Measurements from ENCODE around the gene DNAJC24. TPM values are rescaled to one million over a fixed set of nuclear protein-coding genes. Genes with fewer than 3 reads are reported as not detected.

The DNAJC24 gene
- total RNA-seq, 1 donor = 23.9 TPM

DNA sequence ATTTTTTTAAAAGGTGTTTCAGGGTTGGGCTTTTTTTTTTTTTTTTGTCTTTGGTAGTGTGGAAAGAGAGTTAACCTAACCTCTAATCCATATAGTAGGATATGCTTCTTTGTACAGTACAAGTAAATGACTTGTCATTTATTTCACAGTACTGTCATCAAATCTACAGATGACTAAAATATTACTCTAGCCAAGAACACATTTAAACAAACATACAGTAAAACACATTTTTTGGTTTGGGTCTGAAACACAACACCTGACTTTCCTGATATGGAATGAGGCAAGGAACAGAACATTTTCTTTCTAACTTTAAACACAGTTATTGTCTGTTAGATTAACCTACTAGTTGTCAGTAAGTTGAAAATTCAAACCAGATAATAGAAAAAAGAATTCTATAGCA is 71.6 kb downstream of the DNAJC24 start:
- Histone ChIP-seq H3K27ac (ENCODE audit: low read depth, low read length) (no peak overlapping the region), H3K4me3 (ENCODE audit: insufficient read depth, low read length) (no peak overlapping the region), H3K36me3 (ENCODE audit: insufficient read depth, low read length) (no peaks in the 10 kb centered on the region), H3K4me2 (ENCODE audit: insufficient read depth, low read length) (no peak overlapping the region), H3K4me1 (ENCODE audit: insufficient read depth, low read length) (peaks cover 16% of the 10 kb centered on the region), H3K9me3 (ENCODE audit: low read depth, low read length) (no peaks in the 10 kb centered on the region), H2AFZ (ENCODE audit: low read length) (no peak overlapping the region), H4K20me1 (ENCODE audit: insufficient read depth, low read length) (no peaks in the 10 kb centered on the region), H3K79me2 (ENCODE audit: insufficient read depth, low read length) (no peaks in the 10 kb centered on the region), H3K27me3 (ENCODE audit: insufficient read depth, low read length) (no peaks in the 10 kb centered on the region)
- TF ChIP-seq, protein P1, sequence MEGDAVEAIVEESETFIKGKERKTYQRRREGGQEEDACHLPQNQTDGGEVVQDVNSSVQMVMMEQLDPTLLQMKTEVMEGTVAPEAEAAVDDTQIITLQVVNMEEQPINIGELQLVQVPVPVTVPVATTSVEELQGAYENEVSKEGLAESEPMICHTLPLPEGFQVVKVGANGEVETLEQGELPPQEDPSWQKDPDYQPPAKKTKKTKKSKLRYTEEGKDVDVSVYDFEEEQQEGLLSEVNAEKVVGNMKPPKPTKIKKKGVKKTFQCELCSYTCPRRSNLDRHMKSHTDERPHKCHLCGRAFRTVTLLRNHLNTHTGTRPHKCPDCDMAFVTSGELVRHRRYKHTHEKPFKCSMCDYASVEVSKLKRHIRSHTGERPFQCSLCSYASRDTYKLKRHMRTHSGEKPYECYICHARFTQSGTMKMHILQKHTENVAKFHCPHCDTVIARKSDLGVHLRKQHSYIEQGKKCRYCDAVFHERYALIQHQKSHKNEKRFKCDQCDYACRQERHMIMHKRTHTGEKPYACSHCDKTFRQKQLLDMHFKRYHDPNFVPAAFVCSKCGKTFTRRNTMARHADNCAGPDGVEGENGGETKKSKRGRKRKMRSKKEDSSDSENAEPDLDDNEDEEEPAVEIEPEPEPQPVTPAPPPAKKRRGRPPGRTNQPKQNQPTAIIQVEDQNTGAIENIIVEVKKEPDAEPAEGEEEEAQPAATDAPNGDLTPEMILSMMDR (IDR thresholded peaks at IDR 0.05; ENCODE audit: extremely low read depth, low read depth, low read length) = no peak
- DNase-seq (ENCODE audit: insufficient read length, low spot score, missing footprints) = no peak

DNA sequence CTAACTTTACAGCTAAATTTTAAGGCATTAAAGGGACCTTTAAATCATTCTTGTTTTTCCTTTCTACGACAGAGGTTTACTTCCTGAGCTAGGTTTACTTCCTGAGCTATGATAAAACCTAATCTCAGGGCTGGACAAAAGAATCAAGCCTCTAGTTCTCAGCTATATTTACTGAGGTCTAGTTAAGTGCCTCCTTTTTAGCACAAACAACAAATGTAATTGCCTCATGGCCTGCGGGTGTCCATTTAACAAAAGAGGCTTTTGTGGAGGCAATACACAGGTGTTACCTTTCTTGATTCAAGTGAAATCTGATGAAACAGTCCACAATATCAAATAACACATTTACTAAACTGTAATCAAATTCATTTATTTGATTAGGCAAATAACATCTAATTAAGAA is 72.4 kb downstream of the DNAJC24 start:
- Histone ChIP-seq H2AFZ (ENCODE audit: low read length) (no peak overlapping the region), H3K4me1 (ENCODE audit: insufficient read depth, low read length) (peaks cover 15% of the 10 kb centered on the region), H3K27me3 (ENCODE audit: insufficient read depth, low read length) (no peaks in the 10 kb centered on the region), H3K4me2 (ENCODE audit: insufficient read depth, low read length) (no peak overlapping the region), H3K9me3 (ENCODE audit: low read depth, low read length) (no peaks in the 10 kb centered on the region), H3K27ac (ENCODE audit: low read depth, low read length) (no peak overlapping the region), H3K4me3 (ENCODE audit: insufficient read depth, low read length) (no peak overlapping the region), H4K20me1 (ENCODE audit: insufficient read depth, low read length) (no peaks in the 10 kb centered on the region), H3K79me2 (ENCODE audit: insufficient read depth, low read length) (no peaks in the 10 kb centered on the region), H3K36me3 (ENCODE audit: insufficient read depth, low read length) (no peaks in the 10 kb centered on the region)
- no peak for DNase-seq (ENCODE audit: insufficient read length, low spot score, missing footprints)
- TF ChIP-seq, protein P1 (IDR thresholded peaks at IDR 0.05; ENCODE audit: extremely low read depth, low read depth, low read length) = no peak

DNA sequence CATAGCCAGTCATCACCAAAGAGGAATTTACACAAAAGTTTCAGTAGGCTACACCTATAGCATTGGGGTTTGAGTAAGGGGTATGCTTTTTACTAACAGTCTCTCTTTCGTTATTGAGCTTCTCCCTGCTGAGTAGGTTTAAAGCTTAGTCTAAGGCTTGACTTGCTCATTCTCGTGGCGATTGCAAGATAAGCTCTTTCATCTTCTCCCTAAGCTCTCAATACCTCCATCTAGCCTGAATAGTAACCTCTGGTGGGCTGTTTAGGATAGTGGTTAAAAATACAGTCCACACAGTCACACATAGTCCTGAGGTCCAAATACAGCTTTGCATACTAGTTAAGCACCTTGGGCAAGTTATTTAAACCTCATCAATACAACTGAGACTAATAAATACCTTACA is 74.1 kb downstream of the DNAJC24 start:
- no peak overlapping the region for H2AFZ ChIP-seq (ENCODE audit: low read length)
- H3K79me2 ChIP-seq (ENCODE audit: insufficient read depth, low read length) = no peaks in the 10 kb centered on the region
- H3K36me3 ChIP-seq (ENCODE audit: insufficient read depth, low read length) = no peaks in the 10 kb centered on the region
- TF ChIP-seq, protein P1 (IDR thresholded peaks at IDR 0.05; ENCODE audit: extremely low read depth, low read depth, low read length) = no peak
- no peak overlapping the region for H3K27ac ChIP-seq (ENCODE audit: low read depth, low read length)
- no peak for DNase-seq (ENCODE audit: insufficient read length, low spot score, missing footprints)
- H4K20me1 ChIP-seq (ENCODE audit: insufficient read depth, low read length) = no peaks in the 10 kb centered on the region
- no peaks in the 10 kb centered on the region for H3K9me3 ChIP-seq (ENCODE audit: low read depth, low read length)
- no peaks in the 10 kb centered on the region for H3K27me3 ChIP-seq (ENCODE audit: insufficient read depth, low read length)
- H3K4me2 ChIP-seq (ENCODE audit: insufficient read depth, low read length) = no peak overlapping the region
- no peaks in the 10 kb centered on the region for H3K4me1 ChIP-seq (ENCODE audit: insufficient read depth, low read length)
- H3K4me3 ChIP-seq (ENCODE audit: insufficient read depth, low read length) = no peak overlapping the region

DNA sequence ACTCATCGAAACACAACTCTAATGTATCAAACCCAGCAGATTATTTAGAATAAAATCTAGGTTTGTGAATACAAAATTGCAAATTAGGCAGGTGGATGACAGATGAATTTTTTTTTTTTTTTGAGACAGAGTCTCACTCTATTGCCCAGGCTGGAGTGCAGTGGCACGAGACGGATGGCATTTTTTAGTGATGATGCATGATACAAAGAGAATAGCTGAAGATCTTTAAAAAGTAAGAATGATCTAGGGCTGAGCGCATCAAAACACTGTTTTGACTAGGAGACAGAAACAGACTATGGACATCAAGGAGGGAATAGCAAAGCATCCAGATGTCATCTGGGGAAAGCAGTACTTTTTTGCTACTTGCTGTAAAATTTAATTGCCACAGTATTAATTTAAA is 76.0 kb downstream of the DNAJC24 start:
- H4K20me1 ChIP-seq (ENCODE audit: insufficient read depth, low read length) = no peaks in the 10 kb centered on the region
- no peaks in the 10 kb centered on the region for H3K4me1 ChIP-seq (ENCODE audit: insufficient read depth, low read length)
- TF ChIP-seq, protein P1 (IDR thresholded peaks at IDR 0.05; ENCODE audit: extremely low read depth, low read depth, low read length) = no peak
- no peak for DNase-seq (ENCODE audit: insufficient read length, low spot score, missing footprints)
- no peak overlapping the region for H2AFZ ChIP-seq (ENCODE audit: low read length)
- no peaks in the 10 kb centered on the region for H3K9me3 ChIP-seq (ENCODE audit: low read depth, low read length)
- no peaks in the 10 kb centered on the region for H3K79me2 ChIP-seq (ENCODE audit: insufficient read depth, low read length)
- no peak overlapping the region for H3K4me2 ChIP-seq (ENCODE audit: insufficient read depth, low read length)
- H3K27ac ChIP-seq (ENCODE audit: low read depth, low read length) = no peak overlapping the region
- H3K4me3 ChIP-seq (ENCODE audit: insufficient read depth, low read length) = no peak overlapping the region
- no peaks in the 10 kb centered on the region for H3K36me3 ChIP-seq (ENCODE audit: insufficient read depth, low read length)
- H3K27me3 ChIP-seq (ENCODE audit: insufficient read depth, low read length) = no peaks in the 10 kb centered on the region
